ENCODE measurements around the gene AGMO.

AGMO gene

GRCh38 chr7:15209429-15209828 lies 352.4 kb downstream of the AGMO start:
- no peak overlapping the region for H3K9ac ChIP-seq (ENCODE audit: low read length)
- H3K79me1 ChIP-seq (replicated peaks; ENCODE audit: low read length, poor library complexity, severe bottlenecking): no peaks in the 10 kb centered on the region
- 61% methylated on average over 4 of the region's 4 CpGs for WGBS
- H3K4me1 ChIP-seq (ENCODE audit: control insufficient read depth, insufficient read depth, low read depth, low read length): no peaks in the 10 kb centered on the region
- H2AFZ ChIP-seq (ENCODE audit: low read depth, low read length): no peak overlapping the region
- no peaks in the 10 kb centered on the region for H3K27me3 ChIP-seq (ENCODE audit: control insufficient read depth in 1 of 2, insufficient read depth in 1 of 2, low read length in 2 of 2)
- no peak overlapping the region for H4K91ac ChIP-seq (ENCODE audit: low read length)
- H3K14ac ChIP-seq (ENCODE audit: low read length in 2 of 2): no peak overlapping the region
- no peak overlapping the region for H3K4ac ChIP-seq (ENCODE audit: low read depth in 1 of 2, low read length in 2 of 2)
- no peak for DNase-seq
- H2BK15ac ChIP-seq (ENCODE audit: low read depth, poor library complexity, severe bottlenecking): no peak overlapping the region
- no peak overlapping the region for H3K27ac ChIP-seq (ENCODE audit: low read length, poor library complexity, severe bottlenecking)
- H2BK5ac ChIP-seq (ENCODE audit: low read depth, low read length, poor library complexity, severe bottlenecking): no peak overlapping the region
- H3K4me2 ChIP-seq (ENCODE audit: low read length, poor library complexity, severe bottlenecking): no peak overlapping the region
- no peak overlapping the region for H3K4me3 ChIP-seq (ENCODE audit: insufficient read depth in 1 of 2, low read depth in 1 of 2, low read length in 2 of 2)
- no peaks in the 10 kb centered on the region for H3K9me3 ChIP-seq (ENCODE audit: control insufficient read depth, low read length)
- H4K8ac ChIP-seq (ENCODE audit: low read length): no peak overlapping the region
- H3K23ac ChIP-seq (ENCODE audit: low read length in 2 of 2): no peak overlapping the region
- no peak overlapping the region for H2BK12ac ChIP-seq (ENCODE audit: low read length in 2 of 2)
- no peak overlapping the region for H2AK5ac ChIP-seq (ENCODE audit: low read length, severe bottlenecking)
- no peak overlapping the region for H2BK120ac ChIP-seq (ENCODE audit: low read depth, low read length)
- H3K18ac ChIP-seq (ENCODE audit: low read depth in 1 of 2, low read length in 2 of 2): no peak overlapping the region
- H3K36me3 ChIP-seq (ENCODE audit: control insufficient read depth in 1 of 2, insufficient read depth in 2 of 2, low read depth in 1 of 2, low read length in 2 of 2): no peaks in the 10 kb centered on the region

DNA sequence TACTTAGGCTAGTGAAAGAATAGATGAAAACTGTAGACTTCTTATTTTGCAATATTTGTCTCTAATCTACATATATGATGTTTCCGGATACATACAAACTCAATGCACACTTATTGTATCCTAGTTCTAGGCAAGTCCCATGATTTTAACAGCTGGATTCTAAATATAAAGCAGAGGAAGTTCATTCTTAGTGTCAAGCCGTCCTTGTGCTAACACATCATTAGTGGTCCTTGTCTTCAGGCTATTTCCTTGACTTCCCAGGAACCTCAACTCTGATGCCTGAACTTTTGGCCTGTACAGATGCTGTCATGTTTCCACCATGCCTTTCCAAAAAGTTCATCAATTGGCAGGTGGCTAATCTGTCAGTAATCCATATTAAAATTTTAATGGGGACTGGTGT lies 357.4 kb downstream of the AGMO start:
- no peak overlapping the region for H4K91ac ChIP-seq (ENCODE audit: low read length)
- H3K4me3 ChIP-seq (ENCODE audit: insufficient read depth in 1 of 2, low read depth in 1 of 2, low read length in 2 of 2): no peak overlapping the region
- no peak for DNase-seq
- H3K9me3 ChIP-seq (ENCODE audit: control insufficient read depth, low read length): no peaks in the 10 kb centered on the region
- no peaks in the 10 kb centered on the region for H3K4me1 ChIP-seq (ENCODE audit: control insufficient read depth, insufficient read depth, low read depth, low read length)
- no peak overlapping the region for H3K18ac ChIP-seq (ENCODE audit: low read depth in 1 of 2, low read length in 2 of 2)
- H4K8ac ChIP-seq (ENCODE audit: low read length): no peak overlapping the region
- H2BK5ac ChIP-seq (ENCODE audit: low read depth, low read length, poor library complexity, severe bottlenecking): no peak overlapping the region
- no peak overlapping the region for H2BK15ac ChIP-seq (ENCODE audit: low read depth, poor library complexity, severe bottlenecking)
- H3K14ac ChIP-seq (ENCODE audit: low read length in 2 of 2): no peak overlapping the region
- no peak overlapping the region for H3K27ac ChIP-seq (ENCODE audit: low read length, poor library complexity, severe bottlenecking)
- H3K23ac ChIP-seq (ENCODE audit: low read length in 2 of 2): no peak overlapping the region
- no peaks in the 10 kb centered on the region for H3K79me1 ChIP-seq (replicated peaks; ENCODE audit: low read length, poor library complexity, severe bottlenecking)
- 90% methylated on average over 2 of the region's 2 CpGs for WGBS
- H3K4me2 ChIP-seq (ENCODE audit: low read length, poor library complexity, severe bottlenecking): no peak overlapping the region
- H3K27me3 ChIP-seq (ENCODE audit: control insufficient read depth in 1 of 2, insufficient read depth in 1 of 2, low read length in 2 of 2): no peaks in the 10 kb centered on the region
- H3K36me3 ChIP-seq (ENCODE audit: control insufficient read depth in 1 of 2, insufficient read depth in 2 of 2, low read depth in 1 of 2, low read length in 2 of 2): no peaks in the 10 kb centered on the region
- no peak overlapping the region for H3K4ac ChIP-seq (ENCODE audit: low read depth in 1 of 2, low read length in 2 of 2)
- H2BK120ac ChIP-seq (ENCODE audit: low read depth, low read length): no peak overlapping the region
- H2BK12ac ChIP-seq (ENCODE audit: low read length in 2 of 2): no peak overlapping the region
- no peak overlapping the region for H2AK5ac ChIP-seq (ENCODE audit: low read length, severe bottlenecking)
- H2AFZ ChIP-seq (ENCODE audit: low read depth, low read length): no peak overlapping the region
- no peak overlapping the region for H3K9ac ChIP-seq (ENCODE audit: low read length)

DNA sequence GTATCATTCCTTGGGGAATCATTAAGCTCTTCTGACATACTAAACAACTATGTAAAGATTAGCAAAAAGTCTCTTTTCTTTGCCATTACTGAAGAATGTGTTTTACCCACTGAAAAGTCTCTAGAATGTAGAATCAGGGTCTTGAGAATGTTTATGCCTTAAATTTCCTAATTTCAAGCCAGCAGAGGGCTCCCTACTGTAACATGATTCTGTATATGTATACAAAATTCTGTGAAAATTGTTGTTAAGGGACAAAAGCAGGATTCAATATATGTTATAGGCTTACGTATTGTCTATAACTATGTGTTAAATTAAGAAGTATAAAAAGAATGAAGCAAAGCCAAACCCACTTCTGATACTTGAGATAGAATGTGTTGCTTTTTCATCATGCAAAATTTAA lies 362.3 kb downstream of the AGMO start:
- H3K14ac ChIP-seq (ENCODE audit: low read length in 2 of 2): no peak overlapping the region
- H3K36me3 ChIP-seq (ENCODE audit: control insufficient read depth in 1 of 2, insufficient read depth in 2 of 2, low read depth in 1 of 2, low read length in 2 of 2): no peaks in the 10 kb centered on the region
- H3K18ac ChIP-seq (ENCODE audit: low read depth in 1 of 2, low read length in 2 of 2): no peak overlapping the region
- no peak overlapping the region for H2BK5ac ChIP-seq (ENCODE audit: low read depth, low read length, poor library complexity, severe bottlenecking)
- H3K79me1 ChIP-seq (replicated peaks; ENCODE audit: low read length, poor library complexity, severe bottlenecking): no peaks in the 10 kb centered on the region
- H2AFZ ChIP-seq (ENCODE audit: low read depth, low read length): no peak overlapping the region
- no peak overlapping the region for H2BK120ac ChIP-seq (ENCODE audit: low read depth, low read length)
- H3K4me1 ChIP-seq (ENCODE audit: control insufficient read depth, insufficient read depth, low read depth, low read length): no peaks in the 10 kb centered on the region
- DNase-seq: peak; percentile 17
- no CpG with 5 or more reads among the region's 1 CpG for WGBS
- H3K27me3 ChIP-seq (ENCODE audit: control insufficient read depth in 1 of 2, insufficient read depth in 1 of 2, low read length in 2 of 2): no peaks in the 10 kb centered on the region
- H3K4ac ChIP-seq (ENCODE audit: low read depth in 1 of 2, low read length in 2 of 2): no peak overlapping the region
- H3K4me3 ChIP-seq (ENCODE audit: insufficient read depth in 1 of 2, low read depth in 1 of 2, low read length in 2 of 2): no peak overlapping the region
- H3K9ac ChIP-seq (ENCODE audit: low read length): peak overlapping the region; percentile 79
- H2BK15ac ChIP-seq (ENCODE audit: low read depth, poor library complexity, severe bottlenecking): no peak overlapping the region
- H3K27ac ChIP-seq (ENCODE audit: low read length, poor library complexity, severe bottlenecking): no peak overlapping the region
- H3K23ac ChIP-seq (ENCODE audit: low read length in 2 of 2): no peak overlapping the region
- no peaks in the 10 kb centered on the region for H3K9me3 ChIP-seq (ENCODE audit: control insufficient read depth, low read length)
- H2BK12ac ChIP-seq (ENCODE audit: low read length in 2 of 2): no peak overlapping the region
- H3K4me2 ChIP-seq (ENCODE audit: low read length, poor library complexity, severe bottlenecking): no peak overlapping the region
- H4K8ac ChIP-seq (ENCODE audit: low read length): no peak overlapping the region
- no peak overlapping the region for H4K91ac ChIP-seq (ENCODE audit: low read length)
- no peak overlapping the region for H2AK5ac ChIP-seq (ENCODE audit: low read length, severe bottlenecking)

GRCh38 chr7:15197042-15197977 lies 364.5 kb downstream of the AGMO start:
- Histone ChIP-seq H3K9ac (ENCODE audit: low read length) (peak overlapping the region; percentile 74), H4K91ac (ENCODE audit: low read length) (no peak overlapping the region), H3K14ac (ENCODE audit: low read length in 2 of 2) (no peak overlapping the region), H3K4ac (ENCODE audit: low read depth in 1 of 2, low read length in 2 of 2) (no peak overlapping the region), H3K27ac (ENCODE audit: low read length, poor library complexity, severe bottlenecking) (no peak overlapping the region), H2BK5ac (ENCODE audit: low read depth, low read length, poor library complexity, severe bottlenecking) (no peak overlapping the region), H3K4me2 (ENCODE audit: low read length, poor library complexity, severe bottlenecking) (no peak overlapping the region), H3K4me3 (ENCODE audit: insufficient read depth in 1 of 2, low read depth in 1 of 2, low read length in 2 of 2) (no peak overlapping the region), H2AFZ (ENCODE audit: low read depth, low read length) (no peak overlapping the region), H2AK5ac (ENCODE audit: low read length, severe bottlenecking) (no peak overlapping the region), H3K36me3 (ENCODE audit: control insufficient read depth in 1 of 2, insufficient read depth in 2 of 2, low read depth in 1 of 2, low read length in 2 of 2) (no peaks in the 10 kb centered on the region), H2BK15ac (ENCODE audit: low read depth, poor library complexity, severe bottlenecking) (no peak overlapping the region), H2BK12ac (ENCODE audit: low read length in 2 of 2) (no peak overlapping the region), H2BK120ac (ENCODE audit: low read depth, low read length) (no peak overlapping the region), H3K4me1 (ENCODE audit: control insufficient read depth, insufficient read depth, low read depth, low read length) (no peaks in the 10 kb centered on the region), H4K8ac (ENCODE audit: low read length) (no peak overlapping the region), H3K18ac (ENCODE audit: low read depth in 1 of 2, low read length in 2 of 2) (no peak overlapping the region), H3K27me3 (ENCODE audit: control insufficient read depth in 1 of 2, insufficient read depth in 1 of 2, low read length in 2 of 2) (no peaks in the 10 kb centered on the region), H3K23ac (ENCODE audit: low read length in 2 of 2) (no peak overlapping the region), H3K79me1 (replicated peaks; ENCODE audit: low read length, poor library complexity, severe bottlenecking) (no peaks in the 10 kb centered on the region), H3K9me3 (ENCODE audit: control insufficient read depth, low read length) (no peaks in the 10 kb centered on the region)
- no peak for DNase-seq
- 82% methylated on average over 3 of the region's 7 CpGs for WGBS

Data from mesenchymal stem cell (in vitro differentiated cells and primary cell).